H1 (cell line): ENCODE measurements around the gene RPS15.

ENCODE experiments used
- EP300 ChIP-seq, 2 experiments: IDR thresholded peaks; 1 replicate in 1 of 2; 2 replicates in 1 of 2; pipeline ENCODE4 v1.6.1; 2011 to 2012; ENCODE audit warnings: low read depth in 2 of 2, low read length in 2 of 2, mild to moderate bottlenecking in 2 of 2, borderline replicate concordance in 1 of 2, inconsistent platforms in 1 of 2, moderate library complexity in 1 of 2
- HDAC2 ChIP-seq, 2 experiments: fragments of 300-600 bp in 1 of 2; sonication (generic) in 1 of 2; IDR thresholded peaks; 2 replicates each; pipeline ENCODE4 v1.6.1; 2011 to 2012; ENCODE audit warnings: low read depth in 2 of 2, low read length in 2 of 2, mild to moderate bottlenecking in 2 of 2, moderate library complexity in 2 of 2, borderline replicate concordance in 1 of 2, inconsistent platforms in 1 of 2
- RFX5 ChIP-seq: IDR thresholded peaks from 2 replicates; pipeline ENCODE4 v1.6.1; 2011; ENCODE audit warnings: low read depth, low read length, improper control_type of control experiment, borderline replicate concordance
- SRF ChIP-seq: IDR thresholded peaks from 2 replicates; pipeline ENCODE4 v1.6.1; 2011; ENCODE audit warnings: mild to moderate bottlenecking, low read depth, low read length, moderate library complexity
- TAF1 ChIP-seq: IDR thresholded peaks from 2 replicates; pipeline ENCODE4 v1.6.1; 2011; ENCODE audit warnings: mild to moderate bottlenecking, low read depth, low read length
- TF ChIP-seq, protein P1 (sequence below), 3 experiments: IDR thresholded peaks; 1 replicate in 2 of 3; 2 replicates in 1 of 3; pipeline versions ENCODE4 v1.5.1 to v1.6.1; 2011; ENCODE audit warnings: low read length in 3 of 3, mild to moderate bottlenecking in 3 of 3, inconsistent platforms in 2 of 3, low read depth in 1 of 3, moderate library complexity in 1 of 3; ENCODE audit not compliant: insufficient read depth in 1 of 3; ENCODE audit errors: control extremely low read depth in 1 of 3
- TF ChIP-seq, protein P2 (sequence below): IDR thresholded peaks from 2 replicates; pipeline ENCODE4 v1.6.1; 2011; ENCODE audit warnings: low read length, improper control_type of control experiment

DNA sequence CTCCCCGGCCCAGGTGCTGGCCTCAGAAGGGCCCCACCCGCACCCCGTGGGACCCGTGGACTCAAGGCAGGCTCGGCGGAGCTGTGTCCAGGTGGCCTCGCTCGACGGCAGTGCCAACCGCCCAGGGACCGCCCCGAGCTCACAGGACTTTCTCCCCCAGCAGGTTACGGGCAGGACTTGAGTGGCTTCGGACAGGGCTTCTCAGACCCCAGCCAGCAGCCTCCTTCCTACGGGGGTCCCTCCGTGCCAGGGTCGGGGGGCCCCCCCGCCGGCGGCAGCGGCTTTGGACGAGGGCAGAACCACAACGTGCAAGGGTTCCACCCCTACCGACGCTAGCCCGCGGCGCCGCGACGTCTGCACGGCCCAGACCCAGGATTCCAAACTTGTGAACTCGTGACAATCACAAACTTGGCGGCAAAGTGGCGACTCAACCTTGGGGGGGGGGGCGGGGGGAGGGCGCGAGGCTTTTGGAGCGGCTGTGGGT is 3.6 kb upstream of the RPS15 start:
- TF ChIP-seq RFX5 (no peak), TAF1 (no peak), SRF (no peak), EP300 (IDR thresholded peaks at IDR 0.05; ENCODE audit: borderline replicate concordance in 1 of 2, low read depth in 2 of 2, low read length in 2 of 2) (no peak), HDAC2 (IDR thresholded peaks at IDR 0.05; ENCODE audit: borderline replicate concordance in 1 of 2, low read depth in 2 of 2, low read length in 2 of 2) (no peak)
- TF ChIP-seq, protein P1, sequence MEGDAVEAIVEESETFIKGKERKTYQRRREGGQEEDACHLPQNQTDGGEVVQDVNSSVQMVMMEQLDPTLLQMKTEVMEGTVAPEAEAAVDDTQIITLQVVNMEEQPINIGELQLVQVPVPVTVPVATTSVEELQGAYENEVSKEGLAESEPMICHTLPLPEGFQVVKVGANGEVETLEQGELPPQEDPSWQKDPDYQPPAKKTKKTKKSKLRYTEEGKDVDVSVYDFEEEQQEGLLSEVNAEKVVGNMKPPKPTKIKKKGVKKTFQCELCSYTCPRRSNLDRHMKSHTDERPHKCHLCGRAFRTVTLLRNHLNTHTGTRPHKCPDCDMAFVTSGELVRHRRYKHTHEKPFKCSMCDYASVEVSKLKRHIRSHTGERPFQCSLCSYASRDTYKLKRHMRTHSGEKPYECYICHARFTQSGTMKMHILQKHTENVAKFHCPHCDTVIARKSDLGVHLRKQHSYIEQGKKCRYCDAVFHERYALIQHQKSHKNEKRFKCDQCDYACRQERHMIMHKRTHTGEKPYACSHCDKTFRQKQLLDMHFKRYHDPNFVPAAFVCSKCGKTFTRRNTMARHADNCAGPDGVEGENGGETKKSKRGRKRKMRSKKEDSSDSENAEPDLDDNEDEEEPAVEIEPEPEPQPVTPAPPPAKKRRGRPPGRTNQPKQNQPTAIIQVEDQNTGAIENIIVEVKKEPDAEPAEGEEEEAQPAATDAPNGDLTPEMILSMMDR (IDR thresholded peaks at IDR 0.05; ENCODE audit: control extremely low read depth in 1 of 3, insufficient read depth in 1 of 3, low read depth in 1 of 3, low read length in 3 of 3) = no peak
- TF ChIP-seq, protein P2, sequence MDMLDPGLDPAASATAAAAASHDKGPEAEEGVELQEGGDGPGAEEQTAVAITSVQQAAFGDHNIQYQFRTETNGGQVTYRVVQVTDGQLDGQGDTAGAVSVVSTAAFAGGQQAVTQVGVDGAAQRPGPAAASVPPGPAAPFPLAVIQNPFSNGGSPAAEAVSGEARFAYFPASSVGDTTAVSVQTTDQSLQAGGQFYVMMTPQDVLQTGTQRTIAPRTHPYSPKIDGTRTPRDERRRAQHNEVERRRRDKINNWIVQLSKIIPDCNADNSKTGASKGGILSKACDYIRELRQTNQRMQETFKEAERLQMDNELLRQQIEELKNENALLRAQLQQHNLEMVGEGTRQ = no peak
